PFSK-1 (cell line): ENCODE results near the gene PTPN14.

Source experiments
- FOXP2 ChIP-seq: optimal IDR thresholded peaks from 2 replicates; pipeline ENCODE3; 2011; ENCODE audit warnings: borderline replicate concordance, control low read depth, inconsistent platforms; ENCODE audit not compliant: insufficient read depth; ENCODE audit errors: extremely low read length, extremely low read depth
- POLR2AphosphoS5 ChIP-seq: IDR thresholded peaks from 2 replicates; pipeline ENCODE4 v1.6.1; 2012; ENCODE audit warnings: low read depth, mild to moderate bottlenecking, control low read depth, low read length, moderate library complexity
- REST ChIP-seq, 2 experiments: IDR thresholded peaks; 2 replicates each; pipeline versions ENCODE4 v1.6.1 to v1.8.0; 2011 to 2012; ENCODE audit warnings: low read depth in 2 of 2, low read length in 2 of 2, control low read depth in 1 of 2, inconsistent platforms in 1 of 2, mild to moderate bottlenecking in 1 of 2, moderate library complexity in 1 of 2; ENCODE audit not compliant: insufficient read depth in 1 of 2
- SIN3A ChIP-seq: IDR thresholded peaks from 2 replicates; pipeline ENCODE4 v1.6.1; 2012; ENCODE audit warnings: mild to moderate bottlenecking, low read length, moderate library complexity, borderline replicate concordance; ENCODE audit not compliant: insufficient read depth
- TAF1 ChIP-seq: IDR thresholded peaks from 2 replicates; pipeline ENCODE4 v1.6.1; 2012; ENCODE audit warnings: low read length, control low read depth, borderline replicate concordance; ENCODE audit not compliant: insufficient read depth

- TF ChIP-seq POLR2AphosphoS5 (no peak), SIN3A (no peak), TAF1 (no peak), REST (IDR thresholded peaks at IDR 0.05; ENCODE audit: insufficient read depth in 1 of 2, low read depth in 2 of 2, low read length in 2 of 2) (no peak), FOXP2 (no peak)
Observed at GRCh38 chr1:214420833-214421232, 130.6 kb downstream of the PTPN14 start.
